Aorta (tissue), 5 donors: ENCODE results near the gene GPR3. TPM values are rescaled to one million over a fixed set of nuclear protein-coding genes. Genes with fewer than 3 reads are reported as not detected.

Source experiments
- ATAC-seq: fragments of 200-7000 bp; cut with Tn5 transposase; one replicate; pipeline ENCODE4 v1.9.1; 2022; ENCODE audit warnings: moderate library complexity; ENCODE audit not compliant: low FRiP score
- DNase-seq, 2 donors: peaks; one replicate each; pipeline ENCODE4 v3.0.0-alpha.2; 2020
- H3K27ac ChIP-seq, 2 donors: one replicate each; pipeline ENCODE4 v1.5.1; 2013; ENCODE audit warnings: low read length in 2 of 2, mild to moderate bottlenecking in 2 of 2, moderate library complexity in 2 of 2, control low read depth in 1 of 2, inconsistent platforms in 1 of 2, low read depth in 1 of 2
- H3K27me3 ChIP-seq, 2 donors: one replicate each; pipeline ENCODE4 v1.6.1; 2013; ENCODE audit warnings: control low read depth in 1 of 2, low read length in 1 of 2, mild to moderate bottlenecking in 1 of 2, moderate library complexity in 1 of 2; ENCODE audit not compliant: insufficient read depth in 2 of 2, control insufficient read depth in 1 of 2
- H3K36me3 ChIP-seq, 2 donors: one replicate each; pipeline ENCODE4 v1.6.1; 2013; ENCODE audit warnings: control low read depth in 1 of 2, low read length in 1 of 2, mild to moderate bottlenecking in 1 of 2; ENCODE audit not compliant: insufficient read depth in 2 of 2, control insufficient read depth in 1 of 2
- H3K4me1 ChIP-seq, 2 donors: one replicate each; pipeline ENCODE4 v1.6.1; 2013; ENCODE audit warnings: low read length in 2 of 2, control low read depth in 1 of 2, mild to moderate bottlenecking in 1 of 2, moderate library complexity in 1 of 2; ENCODE audit not compliant: insufficient read depth in 2 of 2, control insufficient read depth in 1 of 2
- H3K4me3 ChIP-seq, 2 donors: one replicate each; pipeline ENCODE4 v1.5.1; 2013; ENCODE audit warnings: low read length in 2 of 2, control low read depth in 1 of 2, mild to moderate bottlenecking in 1 of 2
- H3K9me3 ChIP-seq: one replicate; pipeline ENCODE4 v1.6.1; 2013; ENCODE audit warnings: mild to moderate bottlenecking, low read length; ENCODE audit not compliant: control insufficient read depth
- WGBS, 2 donors: extraction: QIAGEN DNeasy Blood & Tissue Kit; methylation state at CpG; one replicate each; pipeline ENCODE4 v1.1.7; 2013; 5-methylcytosine and 5-hydroxymethylcytosine counted together
- intact Hi-C, 2 donors: fragments of 100-400 bp; cut with DNase I; formaldehyde crosslinking; loops; one replicate each; pipeline versions ENCODE4 v1.14.2 to v1.15.0; 2022
- long read RNA-seq, 2 donors: library from polyadenylated mRNA; unstranded; transcript quantifications; one replicate each; pipeline ENCODE4 v2.0.0, GENCODE V29; 2020 to 2021
- polyA plus RNA-seq, 2 donors: library from polyadenylated mRNA; stranded (reverse); fragments of 200-250 nt; gene quantifications; one replicate each; pipeline ENCODE4 v1.2.3, GENCODE V29; 2013
- total RNA-seq, 2 donors: library from RNA; stranded (reverse); fragmentation: NEBNext Ultra II Directional; extraction: Animal tissue kit (Norgen Biotek cat#: 25700); gene quantifications; one replicate each; pipeline ENCODE4 v1.2.1, GENCODE V29; 2021
- donor health status: healthy with polysubstance abuse.
- donor health status: Bipolar disorder and iron deficiency.
- donor health status: DM: no; HTN: no; CAD: no.
- donor health status: DM: no; HTN: no; CAD: no.
- donor health status: DM: yes; HTN: yes; CAD: no.

GPR3 gene
- total RNA-seq (under 1 TPM; 0.68 to 0.93 TPM), polyA plus RNA-seq (under 1 TPM in 1 of 2 donors, not detected in 1; 0.20 TPM)
- long read RNA-seq, donor 1, partial matches to known transcripts = 0 of 1 reads
- long read RNA-seq, donor 1, other reads (novel, unspliced or antisense) = 0 of 1 reads
- long read RNA-seq, donor 2 = 0 reads

GRCh38 chr1:27392096-27392777 is at the start of gene GPR3:
Gene GPR3, plus strand, starts transcription at chr1:27392622. Its CDS starts 1,177 bp downstream, at chr1:27393799.
- WGBS, 2 donors = 1% methylated on average over 65 to 69 of the region's 69 CpGs
- ATAC-seq = peak; percentile 93

GRCh38 chr1:27342778-27343638 is 49.4 kb upstream of the GPR3 start:
- H3K4me3 ChIP-seq = no peak overlapping the region
- peak; percentile 46 for ATAC-seq
- H3K27ac ChIP-seq = no peak overlapping the region
- no peak for DNase-seq
- intact Hi-C loops = no loop called here
- 69 to 71% methylated on average over 30 to 31 of the region's 31 CpGs for WGBS, 2 donors
- H3K27me3 ChIP-seq = no peaks in the 10 kb centered on the region
- no peaks in the 10 kb centered on the region for H3K4me1 ChIP-seq
- H3K9me3 ChIP-seq = no peaks in the 10 kb centered on the region
- H3K36me3 ChIP-seq = no peaks in the 10 kb centered on the region

More at GRCh38 chr1:27392096-27392777, at the start of gene GPR3:
- no peaks in the 10 kb centered on the region for H3K36me3 ChIP-seq
- DNase-seq = peak; percentile 92 to 97
- H3K4me1 ChIP-seq = no peaks in the 10 kb centered on the region
- no peak within 1 kb of the TSS for H3K27ac ChIP-seq
- no peak within 1 kb of the TSS for H3K4me3 ChIP-seq
- no peaks in the 10 kb centered on the region for H3K9me3 ChIP-seq
- H3K27me3 ChIP-seq = no peaks in the 10 kb centered on the region
- intact Hi-C loops = loop anchor here (2.0 to 10.0 kb wide), 5 partner anchors 35 to 287 kb away; no protein-coding TSS in a partner anchor

- no peak overlapping the region for H3K4me3 ChIP-seq
- no peak for ATAC-seq
- no peak overlapping the region for H3K27ac ChIP-seq
- H3K9me3 ChIP-seq = no peaks in the 10 kb centered on the region
- WGBS, 2 donors = 78 to 82% methylated on average over 5 of the region's 5 CpGs
- intact Hi-C loops = no loop called here
- DNase-seq = no peak
- H3K27me3 ChIP-seq = no peaks in the 10 kb centered on the region
- no peaks in the 10 kb centered on the region for H3K36me3 ChIP-seq
- no peaks in the 10 kb centered on the region for H3K4me1 ChIP-seq
Measured at GRCh38 chr1:27343639-27344025, 48.8 kb upstream of the GPR3 start.

- H3K4me3 ChIP-seq = no peak overlapping the region
- DNase-seq (no peak), ATAC-seq (no peak)
- H3K27me3 ChIP-seq = no peaks in the 10 kb centered on the region
- 89 to 90% methylated on average over 10 to 12 of the region's 12 CpGs for WGBS, 2 donors
- intact Hi-C loops = no loop called here
- H3K4me1 ChIP-seq = no peaks in the 10 kb centered on the region
- no peaks in the 10 kb centered on the region for H3K9me3 ChIP-seq
- H3K36me3 ChIP-seq = no peaks in the 10 kb centered on the region
- H3K27ac ChIP-seq = no peak overlapping the region
Measured at GRCh38 chr1:27345272-27345671, 47.1 kb upstream of the GPR3 start.

GRCh38 chr1:27346357-27346756 is 46.1 kb upstream of the GPR3 start:
- Histone ChIP-seq H3K27ac (no peak overlapping the region), H3K4me3 (no peak overlapping the region), H3K4me1 (no peaks in the 10 kb centered on the region), H3K9me3 (no peaks in the 10 kb centered on the region), H3K36me3 (no peaks in the 10 kb centered on the region), H3K27me3 (no peaks in the 10 kb centered on the region)
- intact Hi-C loops = no loop called here
- WGBS, 2 donors = 92 to 94% methylated on average over 8 of the region's 8 CpGs
- DNase-seq (no peak), ATAC-seq (no peak)

- H3K27me3 ChIP-seq = no peaks in the 10 kb centered on the region
- DNase-seq (no peak), ATAC-seq (no peak)
- intact Hi-C loops = no loop called here
- no peak overlapping the region for H3K4me3 ChIP-seq
- H3K9me3 ChIP-seq = no peaks in the 10 kb centered on the region
- no peaks in the 10 kb centered on the region for H3K36me3 ChIP-seq
- no peaks in the 10 kb centered on the region for H3K4me1 ChIP-seq
- 80 to 83% methylated on average over 14 of the region's 14 CpGs for WGBS, 2 donors
- H3K27ac ChIP-seq = no peak overlapping the region
Measured at GRCh38 chr1:27346991-27347624, 45.3 kb upstream of the GPR3 start.

GRCh38 chr1:27348861-27349783 is 43.3 kb upstream of the GPR3 start:
- DNase-seq (no peak), ATAC-seq (peak; percentile 23)
- WGBS, 2 donors = 18 to 20% methylated on average over 45 to 51 of the region's 51 CpGs
- no peaks in the 10 kb centered on the region for H3K4me1 ChIP-seq
- H3K36me3 ChIP-seq = peaks cover 0 to 4% of the 10 kb centered on the region in 2 donors
- no peaks in the 10 kb centered on the region for H3K27me3 ChIP-seq
- H3K27ac ChIP-seq = no peak overlapping the region
- H3K4me3 ChIP-seq = no peak overlapping the region
- intact Hi-C loops = no loop called here
- H3K9me3 ChIP-seq = no peaks in the 10 kb centered on the region
